WTC11 (cell line): ENCODE results near the gene EN2.

ENCODE experiments used
- CBFB ChIP-seq: sonication (generic); formaldehyde crosslinking; IDR thresholded peaks from 2 replicates; pipeline ENCODE4 v1.8.1; 2022; ENCODE audit warnings: mild to moderate bottlenecking, low read depth, missing genetic modification reagents
- CREM ChIP-seq: sonication (generic); formaldehyde crosslinking; IDR thresholded peaks from 2 replicates; pipeline ENCODE4 v1.8.1; 2022; ENCODE audit warnings: mild to moderate bottlenecking, missing genetic modification reagents, moderate library complexity
- CTCF ChIP-seq: fragments of 200-600 bp; IDR thresholded peaks from 2 replicates; pipeline ENCODE4 v1.8.0; 2022; ENCODE audit warnings: antibody characterized with exemption
- E2F4 ChIP-seq: sonication (generic); formaldehyde crosslinking; IDR thresholded peaks from 2 replicates; pipeline ENCODE4 v1.8.1; 2022; ENCODE audit warnings: low read depth, mild to moderate bottlenecking, moderate library complexity, missing genetic modification reagents, borderline replicate concordance

GRCh38 chr7:155428171-155428834, 29.6 kb upstream of the EN2 start:
- TF ChIP-seq CTCF (no peak), CBFB (CRISPR knock-in tag) (no peak), CREM (CRISPR knock-in tag) (no peak), E2F4 (no peak)
